SK-N-MC (cell line): ENCODE results near the gene CYP3A4.
"Not testable (repeated sequence)": the region's sequence is repeated elsewhere in the genome, so short reads cannot be mapped to it uniquely, and the experiment has no call there.

Experiments
- DNase-seq: peaks from one replicate; pipeline ENCODE4 v3.0.0-alpha.2; 2011; ENCODE audit warnings: low read depth, low spot score
- H3K27ac ChIP-seq: fragments of 200-600 bp; sonication (generic); 2 replicates; pipeline ENCODE4 v1.5.1; 2016; ENCODE audit warnings: mixed run types
- H3K36me3 ChIP-seq: fragments of 200-600 bp; sonication (generic); 2 replicates; pipeline ENCODE4 v1.6.1; 2017; ENCODE audit warnings: antibody characterized with exemption, low read length, mixed read lengths; ENCODE audit not compliant: insufficient read depth
- H3K4me3 ChIP-seq: fragments of 200-600 bp; sonication (generic); 2 replicates; pipeline ENCODE4 v1.5.1; 2016
- H3K9ac ChIP-seq: fragments of 200-600 bp; sonication (generic); 2 replicates; pipeline ENCODE4 v1.8.0; 2017; ENCODE audit warnings: mixed run types, mixed read lengths; ENCODE audit not compliant: insufficient read length
- H3K9me3 ChIP-seq: fragments of 200-600 bp; sonication (generic); 2 replicates; pipeline ENCODE4 v1.6.1; 2017; ENCODE audit warnings: low read depth, mild to moderate bottlenecking, antibody characterized with exemption, low read length, moderate library complexity, mixed read lengths
- EZH2 ChIP-seq: fragments of 200-600 bp; sonication (generic); IDR thresholded peaks from one replicate; pipeline ENCODE4 v1.6.1; 2017; ENCODE audit warnings: antibody characterized with exemption
- FOXP2 ChIP-seq: optimal IDR thresholded peaks from 2 replicates; pipeline ENCODE3; 2011; ENCODE audit warnings: mild to moderate bottlenecking, moderate library complexity; ENCODE audit not compliant: insufficient read depth; ENCODE audit errors: extremely low read length, control extremely low read depth
- POLR2AphosphoS5 ChIP-seq: IDR thresholded peaks from 2 replicates; pipeline ENCODE4 v1.6.1; 2012; ENCODE audit warnings: mild to moderate bottlenecking, low read depth, low read length, borderline replicate concordance

Gene CYP3A4

GRCh38 chr7:99768471-99768870 is 15.5 kb downstream of the CYP3A4 start:
- TF ChIP-seq EZH2 = no peak
- TF ChIP-seq FOXP2 = no peak
- no peak for TF ChIP-seq POLR2AphosphoS5
- H3K9ac ChIP-seq = no peak overlapping the region
- DNase-seq = no peak
- H3K4me3 ChIP-seq = no peak overlapping the region
- H3K9me3 ChIP-seq = no peaks in the 10 kb centered on the region
- no peak overlapping the region for H3K27ac ChIP-seq
- no peaks in the 10 kb centered on the region for H3K36me3 ChIP-seq

DNA sequence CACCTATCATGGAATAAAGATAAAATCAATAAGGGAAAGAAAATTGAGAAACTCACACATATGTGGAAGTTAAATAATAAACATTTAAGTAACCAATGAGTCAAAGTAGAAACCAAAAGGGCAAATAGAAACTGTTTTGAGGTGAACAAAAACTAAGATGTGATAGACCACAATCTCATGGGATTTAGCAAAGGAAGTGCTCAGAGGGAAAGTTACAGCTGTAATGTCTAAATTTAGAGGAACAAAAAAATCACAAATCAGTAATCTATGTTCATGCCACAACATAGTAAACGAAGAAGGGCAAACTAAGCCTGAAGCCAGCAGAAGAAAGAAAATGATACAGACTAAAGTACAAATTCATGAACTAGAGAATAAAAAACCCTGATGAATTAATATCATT is 16.3 kb downstream of the CYP3A4 start:
- no peak for DNase-seq
- no peak overlapping the region for H3K27ac ChIP-seq

DNA sequence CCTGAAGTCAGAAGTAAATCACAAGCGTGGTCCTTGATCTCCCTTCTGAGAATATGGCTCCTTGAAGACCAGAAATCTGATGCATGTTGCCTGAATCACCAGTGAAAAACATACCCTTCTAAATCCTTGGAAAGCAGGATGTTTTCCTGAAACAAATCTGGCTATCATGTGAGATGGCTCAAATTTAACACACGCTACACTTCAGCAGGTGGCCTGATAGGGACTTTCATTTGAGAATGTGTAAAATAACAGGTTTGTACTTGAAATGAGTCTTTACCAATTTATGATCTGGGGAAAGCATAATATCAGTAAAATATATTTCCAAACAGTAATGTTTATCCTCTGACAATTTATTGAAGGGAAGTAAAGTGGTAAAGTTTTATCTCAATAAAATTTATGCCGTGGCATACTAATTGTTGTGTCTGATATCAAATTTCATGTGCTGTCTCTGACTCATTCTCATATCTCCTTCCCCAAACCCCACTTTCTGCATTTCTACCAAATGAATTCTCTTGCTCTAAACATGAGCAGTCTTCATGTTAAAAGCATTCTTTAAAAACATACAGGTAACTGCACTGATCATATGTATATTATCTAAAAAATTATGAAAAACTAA is 17.4 kb downstream of the CYP3A4 start:
- Histone ChIP-seq H3K9me3 (no peaks in the 10 kb centered on the region), H3K27ac (no peak overlapping the region), H3K9ac (no peak overlapping the region), H3K36me3 (no peaks in the 10 kb centered on the region), H3K4me3 (no peak overlapping the region)
- no peak for DNase-seq
- TF ChIP-seq POLR2AphosphoS5 (no peak), EZH2 (no peak), FOXP2 (no peak)

More for the DNA sequence above, 16.3 kb downstream of the CYP3A4 start:
- TF ChIP-seq POLR2AphosphoS5 (no peak), EZH2 (no peak), FOXP2 (no peak)
- Histone ChIP-seq H3K4me3 (no peak overlapping the region), H3K9ac (no peak overlapping the region), H3K9me3 (no peaks in the 10 kb centered on the region), H3K36me3 (no peaks in the 10 kb centered on the region)

DNA sequence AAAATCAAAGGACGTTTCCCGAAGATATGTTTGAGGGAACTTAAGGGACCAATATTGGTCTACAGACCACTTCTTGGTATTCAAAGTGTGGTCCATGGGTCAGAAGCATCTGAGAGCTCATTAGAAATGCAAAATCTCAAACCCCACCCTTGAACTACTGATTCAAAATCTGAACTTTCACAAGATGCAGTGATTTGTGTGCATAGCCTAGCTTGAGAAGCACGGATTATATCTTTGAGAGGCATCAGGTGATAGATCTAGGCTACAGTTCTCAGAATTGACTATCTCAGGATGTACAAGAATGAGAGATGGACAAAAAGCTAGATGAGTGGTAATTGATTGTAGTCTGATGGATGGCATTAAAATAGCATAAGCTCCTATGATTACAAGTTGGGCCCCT is 19.5 kb downstream of the CYP3A4 start:
- Histone ChIP-seq H3K9ac (no peak overlapping the region), H3K27ac (no peak overlapping the region), H3K9me3 (no peaks in the 10 kb centered on the region), H3K36me3 (no peaks in the 10 kb centered on the region), H3K4me3 (no peak overlapping the region)
- TF ChIP-seq FOXP2 = no peak
- no peak for DNase-seq

- Histone ChIP-seq H3K27ac (no peak overlapping the region), H3K36me3 (no peaks in the 10 kb centered on the region), H3K9me3 (no peaks in the 10 kb centered on the region)
Observed at GRCh38 chr7:99762680-99763327, 21.2 kb downstream of the CYP3A4 start.

DNA sequence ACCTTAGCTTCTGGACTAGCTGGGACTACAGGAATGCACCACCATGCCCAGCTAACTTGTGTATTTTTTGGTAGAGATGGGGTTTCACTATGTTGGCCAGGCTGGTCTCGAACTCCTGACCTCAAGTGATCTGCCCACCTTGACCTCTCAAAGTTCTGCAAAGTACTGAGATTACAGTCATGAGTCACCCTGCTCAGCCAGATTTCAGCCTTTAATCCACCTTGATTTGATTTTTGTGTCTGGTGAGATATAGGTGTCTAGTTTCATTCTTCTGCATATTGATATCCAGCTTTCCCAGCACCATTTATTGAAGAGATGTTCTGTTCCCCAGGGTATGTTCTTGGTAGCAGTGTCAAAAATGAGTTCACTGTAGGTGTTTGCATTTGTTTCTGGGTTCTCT is 28.9 kb downstream of the CYP3A4 start:
- no peak for TF ChIP-seq POLR2AphosphoS5
- TF ChIP-seq EZH2 = no peak
- TF ChIP-seq FOXP2 = no peak
- Histone ChIP-seq H3K27ac (no peak overlapping the region), H3K36me3 (no peaks in the 10 kb centered on the region), H3K4me3 (no peak overlapping the region), H3K9me3 (no peaks in the 10 kb centered on the region), H3K9ac (no peak overlapping the region)
- no peak for DNase-seq

More at GRCh38 chr7:99762680-99763327, 21.2 kb downstream of the CYP3A4 start:
- Histone ChIP-seq H3K4me3 (no peak overlapping the region), H3K9ac (no peak overlapping the region)
- no peak for DNase-seq
- no peak for TF ChIP-seq POLR2AphosphoS5
- TF ChIP-seq FOXP2 = no peak
- no peak for TF ChIP-seq EZH2

- no peak for DNase-seq
- Histone ChIP-seq H3K9me3 (no peaks in the 10 kb centered on the region), H3K4me3 (no peak overlapping the region), H3K9ac (no peak overlapping the region), H3K36me3 (no peaks in the 10 kb centered on the region), H3K27ac (no peak overlapping the region)
- TF ChIP-seq POLR2AphosphoS5 (no peak), EZH2 (no peak), FOXP2 (no peak)
Observed at GRCh38 chr7:99752356-99752755, 31.6 kb downstream of the CYP3A4 start.

- not testable (repeated sequence) for H3K27ac ChIP-seq, H3K4me3 ChIP-seq, H3K9me3 ChIP-seq, H3K9ac ChIP-seq, DNase-seq, H3K36me3 ChIP-seq
Observed at GRCh38 chr7:99751322-99752052, 32.5 kb downstream of the CYP3A4 start.

GRCh38 chr7:99748846-99749579 is 35.0 kb downstream of the CYP3A4 start:
- H3K27ac ChIP-seq = no peak overlapping the region
- no peak for TF ChIP-seq POLR2AphosphoS5
- TF ChIP-seq FOXP2 = no peak
- TF ChIP-seq EZH2 = no peak
- no peak for DNase-seq
- no peaks in the 10 kb centered on the region for H3K36me3 ChIP-seq
- no peak overlapping the region for H3K4me3 ChIP-seq
- no peak overlapping the region for H3K9ac ChIP-seq
- H3K9me3 ChIP-seq = no peaks in the 10 kb centered on the region

DNA sequence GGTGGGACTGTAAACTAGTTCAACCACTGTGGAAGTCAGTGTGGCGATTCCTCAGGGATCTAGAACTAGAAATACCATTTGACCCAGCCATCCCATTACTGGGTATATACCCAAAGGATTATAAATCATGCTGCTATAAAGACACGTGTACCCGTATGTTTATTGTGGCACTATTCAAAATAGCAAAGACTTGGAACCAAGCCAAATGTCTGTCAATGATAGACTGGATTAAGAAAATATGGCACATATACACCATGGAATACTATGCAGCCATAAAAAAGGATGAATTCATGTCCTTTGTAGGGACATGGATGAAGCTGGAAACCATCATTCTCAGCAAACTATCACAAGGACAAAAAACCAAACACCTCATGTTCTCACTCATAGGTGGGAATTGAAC is 37.1 kb downstream of the CYP3A4 start:
- not testable (repeated sequence) for H3K9ac ChIP-seq, H3K27ac ChIP-seq, H3K9me3 ChIP-seq, H3K36me3 ChIP-seq, H3K4me3 ChIP-seq, DNase-seq

GRCh38 chr7:99745395-99745794 is 38.6 kb downstream of the CYP3A4 start:
- not testable (repeated sequence) for H3K9ac ChIP-seq, DNase-seq, H3K9me3 ChIP-seq, H3K4me3 ChIP-seq, H3K27ac ChIP-seq, H3K36me3 ChIP-seq
